Ishikawa (cell line): ENCODE data around the gene KCNQ1.

Experiments
- CEBPB ChIP-seq: IDR thresholded peaks from 2 replicates; pipeline ENCODE4 v1.6.1; 2012
- CREB1 ChIP-seq: IDR thresholded peaks from 2 replicates; pipeline ENCODE4 v1.6.1; 2012; ENCODE audit warnings: low read depth
- EGR1 ChIP-seq: IDR thresholded peaks from 2 replicates; pipeline ENCODE4 v1.6.1; 2012
- EP300 ChIP-seq: IDR thresholded peaks from 2 replicates; pipeline ENCODE4 v1.6.1; 2012; ENCODE audit warnings: borderline replicate concordance
- FOXM1 ChIP-seq: IDR thresholded peaks from 2 replicates; pipeline ENCODE4 v1.6.1; 2012; ENCODE audit warnings: low read depth, borderline replicate concordance
- MAX ChIP-seq: IDR thresholded peaks from 2 replicates; pipeline ENCODE4 v1.6.1; 2012
- NFIC ChIP-seq: IDR thresholded peaks from 2 replicates; pipeline ENCODE4 v1.6.1; 2012
- RAD21 ChIP-seq: IDR thresholded peaks from 2 replicates; pipeline ENCODE4 v1.6.1; 2012; ENCODE audit warnings: low read depth
- REST ChIP-seq: IDR thresholded peaks from 2 replicates; pipeline ENCODE4 v1.6.1; 2012; ENCODE audit warnings: low read depth, mild to moderate bottlenecking
- TAF1 ChIP-seq: IDR thresholded peaks from 2 replicates; pipeline ENCODE4 v1.6.1; 2012; ENCODE audit warnings: low read depth, mild to moderate bottlenecking
- TCF12 ChIP-seq: IDR thresholded peaks from 2 replicates; pipeline ENCODE4 v1.6.1; 2012; ENCODE audit warnings: low read depth
- TEAD4 ChIP-seq: IDR thresholded peaks from 2 replicates; pipeline ENCODE4 v1.6.1; 2012
- USF1 ChIP-seq: IDR thresholded peaks from 2 replicates; pipeline ENCODE4 v1.6.1; 2012
- YY1 ChIP-seq: IDR thresholded peaks from 2 replicates; pipeline ENCODE4 v1.6.1; 2012; ENCODE audit warnings: low read depth
- ZBTB7A ChIP-seq: IDR thresholded peaks from 2 replicates; pipeline ENCODE4 v1.6.1; 2012; ENCODE audit warnings: low read depth

Gene KCNQ1

GRCh38 chr11:2424811-2425495, 19.9 kb upstream of the KCNQ1 start:
- TF ChIP-seq TAF1 (no peak), USF1 (no peak), EP300 (no peak), NFIC (no peak), MAX (no peak)

- TF ChIP-seq FOXM1 (no peak), TAF1 (no peak), CREB1 (no peak), MAX (no peak), TCF12 (no peak), YY1 (no peak), TEAD4 (no peak), USF1 (no peak), ZBTB7A (no peak), RAD21 (no peak), EP300 (no peak), NFIC (no peak), REST (no peak)
These were observed 19.3 kb upstream of the KCNQ1 start for GRCh38 chr11:2425506-2425905.

- TF ChIP-seq RAD21 (no peak), CREB1 (no peak), FOXM1 (no peak), MAX (no peak), EGR1 (no peak), TCF12 (no peak), NFIC (no peak), EP300 (no peak), TAF1 (no peak)
These were observed 18.6 kb upstream of the KCNQ1 start for GRCh38 chr11:2426221-2426620.

GRCh38 chr11:2426826-2427521, 17.8 kb upstream of the KCNQ1 start:
- TF ChIP-seq RAD21 (no peak), TEAD4 (no peak), EP300 (no peak), REST (no peak), ZBTB7A (no peak), EGR1 (no peak), TAF1 (no peak), NFIC (no peak), YY1 (no peak), MAX (no peak), USF1 (no peak)

GRCh38 chr11:2427721-2428321, 17.0 kb upstream of the KCNQ1 start:
- TF ChIP-seq TEAD4 (no peak), ZBTB7A (no peak), NFIC (no peak), FOXM1 (no peak), MAX (no peak), EP300 (no peak), CREB1 (no peak), RAD21 (no peak), EGR1 (no peak), TCF12 (no peak), TAF1 (no peak), USF1 (no peak), YY1 (no peak), CEBPB (no peak), REST (no peak)
